GM18517 (cell line): ENCODE data around the gene ZKSCAN1.

ENCODE experiments used
- ATAC-seq: cut with Tn5 transposase; IDR thresholded peaks from one replicate; pipeline ENCODE4 v1.9.1; 2021; ENCODE audit warnings: mild to moderate bottlenecking, moderate library complexity; ENCODE audit not compliant: unreplicated experiment

The ZKSCAN1 gene

DNA sequence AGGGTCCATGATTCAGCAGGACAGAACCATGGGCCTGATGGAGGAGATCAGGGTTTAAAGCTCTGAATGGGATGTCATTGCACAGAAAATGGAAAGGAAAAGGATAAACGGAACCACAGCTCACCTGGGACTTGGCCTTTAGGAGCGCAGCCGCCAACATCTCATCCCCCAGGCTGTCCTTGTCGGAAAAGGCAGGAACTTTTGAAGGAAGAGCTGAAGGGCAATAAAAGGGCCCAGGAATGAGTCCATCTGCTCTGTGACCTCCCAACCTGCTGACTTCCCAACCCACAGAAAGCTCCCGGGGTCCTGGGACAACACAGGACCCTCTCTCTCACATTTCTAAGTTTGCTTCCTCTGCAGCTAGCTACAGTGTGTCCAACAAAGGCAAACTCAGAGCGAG is 60.0 kb downstream of the ZKSCAN1 start:
- no peak for ATAC-seq

DNA sequence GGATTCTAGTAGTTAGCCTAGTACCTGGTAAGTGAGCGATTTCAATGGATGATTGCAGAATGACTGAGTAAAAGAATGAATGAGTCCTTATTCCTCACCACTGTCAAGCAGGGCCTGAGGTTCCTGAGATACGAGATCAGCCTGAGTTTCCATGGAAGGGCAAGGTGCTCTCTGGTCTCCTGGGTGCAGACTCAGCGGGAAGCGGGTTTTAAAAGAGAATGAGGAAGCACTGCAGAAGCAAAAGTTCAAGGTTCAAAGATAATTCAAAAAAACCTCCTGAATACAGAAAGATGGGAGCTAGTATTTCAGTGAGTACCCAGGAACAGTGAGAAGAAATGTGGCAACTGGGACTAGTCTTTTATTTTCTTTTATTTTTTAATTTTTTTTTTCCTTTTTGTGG is 61.8 kb downstream of the ZKSCAN1 start:
- no peak for ATAC-seq

DNA sequence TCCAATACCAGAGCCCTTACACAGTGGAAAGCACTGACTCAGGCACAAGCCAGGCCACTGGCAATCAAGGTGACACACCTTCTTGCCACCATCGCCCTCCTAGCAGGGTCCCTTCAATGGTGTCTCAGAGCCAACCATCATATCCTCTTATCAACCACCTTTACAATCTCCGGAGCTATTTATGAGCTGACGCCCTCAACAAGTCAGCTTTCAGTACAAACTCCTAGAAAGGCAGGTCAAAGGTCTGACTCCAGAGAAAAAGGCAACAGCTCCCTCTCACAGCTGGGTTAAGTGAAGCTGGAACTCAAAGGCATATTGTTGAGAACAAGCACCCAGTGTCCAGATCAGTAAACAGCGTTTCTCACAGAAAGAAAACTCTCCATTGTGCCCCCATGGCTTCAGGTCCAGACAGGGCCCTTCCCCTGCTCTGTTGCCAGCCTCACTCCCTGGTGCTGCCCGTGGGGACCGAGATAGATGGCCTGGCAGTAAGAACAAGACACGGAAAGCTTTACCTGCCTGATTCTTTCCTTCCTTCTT is 63.7 kb downstream of the ZKSCAN1 start:
- ATAC-seq = no peak

DNA sequence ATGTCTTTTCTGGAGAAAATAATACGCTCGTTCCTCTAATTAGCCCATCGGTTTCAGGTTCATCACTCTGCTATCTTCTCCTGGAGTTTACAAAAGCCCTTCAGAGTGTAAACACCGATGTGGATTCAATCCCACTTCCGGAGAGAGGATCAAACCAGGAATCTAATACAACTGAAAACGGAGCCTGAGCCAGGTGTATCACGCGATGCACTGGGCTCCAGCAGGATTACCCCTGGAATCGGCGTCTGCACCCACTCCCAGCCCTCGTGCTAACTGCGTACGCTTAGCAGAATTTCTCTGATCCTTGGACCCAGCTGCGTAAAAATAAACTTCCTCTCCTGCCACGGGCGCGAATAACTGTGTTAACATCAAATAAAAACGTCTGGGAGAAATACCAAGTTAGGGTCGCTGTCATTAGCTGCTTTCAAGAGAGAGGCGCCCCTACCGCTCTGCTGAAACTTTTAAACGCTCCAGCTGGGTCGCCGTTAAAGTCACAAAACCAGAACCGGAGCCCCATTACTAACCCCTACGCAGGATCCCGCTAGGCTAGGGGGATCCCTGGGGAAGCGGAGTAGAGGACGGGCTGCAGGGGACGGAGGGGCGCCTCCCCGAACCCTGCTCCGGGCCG is 65.6 kb downstream of the ZKSCAN1 start:
- ATAC-seq = peak; percentile 2

- peak; percentile 82 for ATAC-seq
Measured at GRCh38 chr7:100081535-100082102, 66.2 kb downstream of the ZKSCAN1 start, which contains the start of gene ZNF3. Gene ZNF3 (minus strand): TSS chr7:100081723. CDS start chr7:100077357, 4,366 bp downstream.

- no peak for ATAC-seq
Measured at GRCh38 chr7:100082978-100083377, 67.6 kb downstream of the ZKSCAN1 start.

DNA sequence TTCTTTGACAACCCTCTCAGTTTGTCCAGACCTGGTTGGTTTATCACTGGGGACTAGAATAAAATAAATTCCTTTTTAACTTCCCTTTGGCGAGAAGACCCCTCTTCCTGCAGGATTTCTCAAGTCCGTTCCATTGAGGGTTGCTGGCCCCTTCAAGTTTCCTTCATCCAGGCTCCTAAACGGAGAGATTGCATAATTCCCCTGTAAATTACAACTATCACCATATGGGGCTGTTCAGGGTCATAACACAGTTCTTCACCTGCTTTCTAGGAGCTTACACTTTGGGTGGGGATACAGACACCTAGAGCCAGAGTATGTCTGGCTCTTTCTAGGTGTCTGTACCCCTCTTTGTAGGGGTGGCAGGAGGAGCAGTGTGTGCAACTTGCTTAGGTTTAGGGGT is 70.1 kb downstream of the ZKSCAN1 start:
- no peak for ATAC-seq

DNA sequence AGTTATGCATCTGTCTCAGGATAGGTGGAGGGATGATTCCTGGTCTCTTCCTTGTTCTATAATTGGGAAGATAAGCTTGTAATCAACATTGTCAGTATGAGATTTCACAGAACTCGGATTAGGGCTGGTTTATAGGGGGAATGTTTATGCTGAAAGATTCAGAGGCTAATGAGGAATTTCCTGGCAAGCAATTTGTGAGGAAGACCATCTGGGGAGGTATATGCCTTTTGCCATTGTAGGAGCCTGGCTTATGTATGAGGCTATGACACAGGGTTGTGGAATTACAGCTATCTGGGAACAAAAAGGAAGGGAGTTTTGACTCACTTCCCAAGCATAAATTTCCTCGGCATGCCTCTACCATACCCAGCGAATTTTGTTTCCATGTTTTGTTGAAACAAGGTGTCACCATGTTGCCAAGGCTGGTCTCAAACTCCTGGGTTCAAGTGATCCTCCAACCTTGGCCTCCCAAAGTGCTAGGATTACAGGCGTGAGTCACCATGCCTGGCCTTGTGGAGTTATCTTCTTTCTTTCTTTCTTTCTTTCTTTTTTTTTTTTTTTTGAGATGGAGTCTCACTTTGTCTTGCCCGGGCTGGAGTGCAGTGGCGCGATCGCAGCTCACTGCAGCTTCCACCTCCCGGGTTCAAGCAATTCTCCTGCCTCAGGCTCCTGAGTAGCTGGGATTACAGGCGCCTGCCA is 71.8 kb downstream of the ZKSCAN1 start:
- ATAC-seq = no peak

DNA sequence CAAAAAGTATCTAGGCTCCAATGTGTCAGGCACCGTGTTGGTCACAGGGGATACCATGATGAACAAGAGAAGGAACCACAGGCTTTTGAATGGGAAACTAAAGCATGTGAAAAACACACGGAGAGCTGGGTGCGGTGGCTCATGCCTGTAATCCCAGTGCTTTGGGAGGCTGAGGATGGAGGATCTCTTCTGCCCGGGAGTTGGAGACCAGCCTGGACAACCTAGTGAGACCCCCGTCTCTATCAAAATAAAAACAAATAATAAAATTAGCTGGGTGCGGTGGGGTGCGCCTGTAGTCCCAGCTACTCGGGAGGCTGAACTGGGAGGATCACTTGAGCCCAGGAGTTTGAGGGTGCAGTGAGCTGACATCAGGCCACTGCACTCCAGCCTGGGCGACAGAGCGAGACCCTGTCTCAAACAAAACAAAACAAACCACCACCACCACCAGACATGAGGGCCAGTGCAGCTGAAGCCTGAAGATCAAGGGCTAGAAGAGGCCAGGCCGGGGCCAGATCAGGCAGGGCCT is 72.8 kb downstream of the ZKSCAN1 start:
- ATAC-seq = no peak

DNA sequence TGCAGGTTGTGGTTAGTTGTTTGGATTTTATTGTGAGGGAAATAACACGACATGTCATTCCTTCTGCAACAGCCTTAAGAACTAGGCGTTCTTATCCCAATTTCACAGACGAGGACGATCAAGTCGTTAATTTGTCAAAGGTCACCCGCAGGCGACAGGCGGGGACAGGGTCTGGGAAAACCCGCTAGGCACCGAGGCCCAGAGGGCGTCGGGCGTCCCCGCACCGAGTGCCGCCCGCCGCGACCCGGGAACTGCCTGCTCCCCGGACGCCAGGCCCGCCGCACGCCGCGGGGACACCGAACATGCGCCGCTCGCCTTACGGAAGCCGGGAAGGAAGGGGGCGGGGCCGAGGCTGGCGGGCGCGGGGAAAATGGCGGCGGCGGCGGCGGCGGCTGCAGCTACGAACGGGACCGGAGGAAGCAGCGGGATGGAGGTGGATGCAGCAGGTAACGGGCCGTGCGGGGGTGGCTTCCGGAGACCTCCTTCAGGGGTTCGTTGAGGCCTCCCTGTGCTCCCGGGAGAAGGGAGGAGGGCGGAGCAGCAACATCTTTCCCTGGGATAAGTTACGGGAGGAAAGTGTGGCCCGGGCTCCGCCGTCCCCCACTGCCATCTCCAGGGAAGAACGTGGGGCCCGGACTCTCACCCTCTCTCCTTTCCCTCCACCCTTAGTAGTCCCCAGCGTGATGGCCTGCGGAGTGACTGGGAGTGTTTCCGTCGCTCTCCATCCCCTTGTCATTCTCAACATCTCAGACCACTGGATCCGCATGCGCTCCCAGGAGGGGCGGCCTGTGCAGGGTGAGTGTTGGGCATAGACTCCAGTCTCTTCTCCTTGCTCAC is 73.4 kb downstream of the ZKSCAN1 start, which contains the start of gene COPS6:
COPS6 (plus strand) TSS at position 349 of the 837 bp plus-strand sequence; CDS start at position 371, 22 bp downstream.
- no peak for ATAC-seq

GRCh38 chr7:100089458-100090196 is 74.2 kb downstream of the ZKSCAN1 start:
- no peak for ATAC-seq

DNA sequence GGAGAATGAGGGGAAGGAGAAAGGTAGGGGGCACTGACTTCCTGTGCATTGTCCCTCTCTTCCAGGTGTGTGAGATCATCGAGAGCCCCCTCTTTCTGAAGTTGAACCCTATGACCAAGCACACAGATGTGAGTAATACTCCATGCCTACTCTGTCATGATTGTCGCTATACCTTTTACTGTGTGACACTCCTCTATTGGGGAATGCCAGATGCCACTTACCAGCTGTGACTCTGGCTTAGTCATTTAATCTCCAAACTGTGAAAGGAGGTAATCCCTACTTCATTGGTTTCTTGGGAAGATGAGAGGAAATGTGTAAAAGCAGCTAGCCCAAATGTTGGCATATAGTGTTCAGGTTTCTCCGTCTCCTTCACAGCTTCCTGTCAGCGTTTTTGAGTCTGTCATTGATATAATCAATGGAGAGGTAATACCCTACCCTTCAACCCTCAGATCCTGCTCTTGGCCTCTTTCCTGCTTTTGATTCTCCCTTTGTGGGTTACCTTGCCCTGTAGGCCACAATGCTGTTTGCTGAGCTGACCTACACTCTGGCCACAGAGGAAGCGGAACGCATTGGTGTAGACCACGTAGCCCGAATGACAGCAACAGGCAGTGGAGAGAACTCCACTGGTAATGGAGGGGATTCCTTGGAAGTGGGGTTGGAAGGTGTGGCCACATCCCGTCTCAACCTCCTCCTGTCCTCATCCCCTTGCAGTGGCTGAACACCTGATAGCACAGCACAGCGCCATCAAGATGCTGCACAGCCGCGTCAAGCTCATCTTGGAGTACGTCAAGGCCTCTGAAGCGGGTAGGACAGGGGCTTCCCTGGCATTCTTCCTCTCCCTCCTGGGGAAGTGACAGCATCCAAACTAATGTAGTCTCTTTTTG is 75.4 kb downstream of the ZKSCAN1 start:
- no peak for ATAC-seq
